SK-N-MC (cell line): Measurements from ENCODE around the gene WDR12.

Source experiments
- EZH2 ChIP-seq: fragments of 200-600 bp; sonication (generic); IDR thresholded peaks from one replicate; pipeline ENCODE4 v1.6.1; 2017; ENCODE audit warnings: antibody characterized with exemption
- FOXP2 ChIP-seq: optimal IDR thresholded peaks from 2 replicates; pipeline ENCODE3; 2011; ENCODE audit warnings: mild to moderate bottlenecking, moderate library complexity; ENCODE audit not compliant: insufficient read depth; ENCODE audit errors: extremely low read length, control extremely low read depth
- POLR2AphosphoS5 ChIP-seq: IDR thresholded peaks from 2 replicates; pipeline ENCODE4 v1.6.1; 2012; ENCODE audit warnings: mild to moderate bottlenecking, low read depth, low read length, borderline replicate concordance

- TF ChIP-seq POLR2AphosphoS5 = no peak
- no peak for TF ChIP-seq EZH2
- no peak for TF ChIP-seq FOXP2
These were observed 33.3 kb upstream of the WDR12 start for GRCh38 chr2:202944816-202945215.
